Eye (tissue), 1 donor: Measurements from ENCODE around the gene NLRP1.

ENCODE experiments used
- DNase-seq: peaks from one replicate; pipeline ENCODE4 v3.0.0-alpha.2; 2015

The NLRP1 gene

GRCh38 chr17:5466295-5466694, 118.0 kb downstream of the NLRP1 start:
- no peak for DNase-seq

GRCh38 chr17:5464717-5465507, 119.4 kb downstream of the NLRP1 start:
- no peak for DNase-seq
